ENCODE results near the gene BMPER. TPM values are rescaled to one million over a fixed set of nuclear protein-coding genes. Genes with fewer than 3 reads are reported as not detected.

The BMPER gene
- total RNA-seq, 5 donors from 2014 or later (not counting 1 experiment from before 2014, with no cell fraction given), result 0.20 to 0.47 TPM; not detected in 3

DNA sequence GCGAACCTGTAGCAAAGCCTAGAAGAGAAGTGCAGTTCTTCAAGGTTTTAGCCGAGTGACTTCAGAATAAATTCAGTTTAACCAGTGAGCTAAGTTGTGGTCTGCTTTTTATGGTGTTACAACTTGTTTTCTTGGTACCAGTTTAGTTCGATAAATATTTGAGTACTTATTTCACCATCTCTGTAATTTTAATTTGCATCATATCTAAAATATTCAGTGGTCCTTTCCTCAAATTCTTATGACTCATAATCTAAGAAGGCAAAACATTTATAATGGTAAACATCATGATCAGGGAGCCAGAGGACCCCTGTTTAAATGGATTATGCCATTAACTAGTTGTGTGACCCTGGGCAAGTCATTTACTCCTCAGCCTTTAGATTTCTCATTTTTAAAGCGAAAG is 4.1 kb upstream of the BMPER start:
- Histone ChIP-seq H3K9me3 (no peaks in the 10 kb centered on the region), H3K27ac (ENCODE audit: low read length) (no peak overlapping the region), H3K36me3 (ENCODE audit: control insufficient read depth in 2 of 2, extremely low read depth in 1 of 2, insufficient read depth in 1 of 2, low read length in 1 of 2) (no peaks in the 10 kb centered on the region), H3K4me1 (ENCODE audit: control insufficient read depth in 1 of 2, extremely low read depth in 1 of 2, insufficient read depth in 2 of 2, low read length in 2 of 2) (peaks cover 3 to 16% of the 10 kb centered on the region in 2 experiments), H3K27me3 (replicated peaks in 1 of 2; ENCODE audit: control insufficient read depth in 2 of 2, extremely low read depth in 1 of 2, insufficient read depth in 2 of 2, low read length in 1 of 2) (peaks cover 19 to 27% of the 10 kb centered on the region in 2 experiments), H3K4me3 (ENCODE audit: control insufficient read depth in 1 of 2, extremely low read depth in 1 of 2, low read length in 1 of 2) (no peak overlapping the region)
- Mint-ChIP-seq H3K27ac (no peak overlapping the region), H3K4me3 (no peak overlapping the region), H3K9me3 (no peaks in the 10 kb centered on the region), H3K27me3 (peaks cover 50 to 57% of the 10 kb centered on the region in 2 donors), H3K36me3 (no peaks in the 10 kb centered on the region), H3K4me1 (peaks cover 7 to 11% (median 9%) of the 10 kb centered on the region in 3 donors)
- CTCF ChIA-PET, result interaction anchor here in 1 of 2 donors (0.6 kb wide), 1 partner anchor 152 kb away, joined by 3 read pairs; no protein-coding TSS in a partner anchor
- no peak for DNase-seq
- 40% methylated on average over 1 of the region's 4 CpGs for WGBS (ENCODE audit: insufficient coverage)
- POLR2A ChIA-PET, result no interaction called here
- ATAC-seq (replicated peaks in 1 of 4), result no peak

DNA sequence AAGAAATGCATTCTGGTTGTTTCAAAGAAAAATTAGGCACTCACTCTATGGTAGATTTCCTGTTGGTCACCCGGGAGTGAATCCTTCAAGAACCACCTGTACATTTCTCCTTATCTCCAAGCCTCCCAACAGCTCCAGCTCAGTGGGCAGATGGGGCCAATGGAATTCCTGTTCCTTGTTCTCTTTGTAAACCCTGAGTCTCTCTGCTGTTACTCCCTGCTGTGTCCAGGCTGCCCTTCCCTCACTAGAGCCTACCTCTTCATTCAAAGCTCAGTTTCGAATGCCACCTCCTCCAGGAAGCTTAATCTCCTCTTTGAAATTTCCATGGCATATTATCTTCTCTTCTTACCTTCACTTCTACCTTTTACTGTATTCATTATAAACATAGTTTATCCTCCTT is 3.5 kb upstream of the BMPER start:
- 17% methylated on average over 1 of the region's 2 CpGs for WGBS (ENCODE audit: insufficient coverage)
- POLR2A ChIA-PET, result no interaction called here

DNA sequence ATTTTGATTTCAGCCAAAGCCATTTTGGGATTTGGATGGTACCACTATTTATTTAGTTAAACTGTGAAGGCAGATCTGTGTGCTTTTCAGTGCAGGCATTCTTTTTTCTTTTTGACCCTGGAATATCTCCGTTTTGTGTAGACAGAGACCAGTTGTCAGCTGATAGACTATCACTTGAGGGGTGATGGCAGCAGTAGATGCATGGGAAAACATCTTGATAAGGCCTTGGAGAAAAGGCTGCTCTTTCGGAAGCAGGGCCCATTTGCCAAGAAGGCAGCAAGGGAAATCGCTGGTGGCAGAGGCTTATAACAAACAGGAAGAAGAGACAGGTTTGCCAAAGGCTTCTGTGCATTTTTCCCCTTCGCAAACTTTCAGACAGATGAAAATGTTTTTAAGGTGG is 2.6 kb upstream of the BMPER start:
- Histone ChIP-seq H3K27ac (ENCODE audit: low read length) (no peak overlapping the region), H3K36me3 (ENCODE audit: control insufficient read depth in 2 of 2, extremely low read depth in 1 of 2, insufficient read depth in 1 of 2, low read length in 1 of 2) (no peaks in the 10 kb centered on the region), H3K9me3 (no peaks in the 10 kb centered on the region), H3K27me3 (replicated peaks in 1 of 2; ENCODE audit: control insufficient read depth in 2 of 2, extremely low read depth in 1 of 2, insufficient read depth in 2 of 2, low read length in 1 of 2) (peaks cover 26 to 27% of the 10 kb centered on the region in 2 experiments), H3K4me3 (ENCODE audit: control insufficient read depth in 1 of 2, extremely low read depth in 1 of 2, low read length in 1 of 2) (no peak overlapping the region), H3K4me1 (ENCODE audit: control insufficient read depth in 1 of 2, extremely low read depth in 1 of 2, insufficient read depth in 2 of 2, low read length in 2 of 2) (peaks cover 3 to 16% of the 10 kb centered on the region in 2 experiments)
- ATAC-seq (replicated peaks in 1 of 4) (no peak), DNase-seq (no peak)
- Mint-ChIP-seq H3K4me1 (peaks cover 7 to 12% (median 9%) of the 10 kb centered on the region in 3 donors), H3K27ac (peak overlapping the region in 1 of 2 donors; percentile 10), H3K4me3 (peak overlapping the region in 1 of 3 donors; percentile 10), H3K9me3 (no peaks in the 10 kb centered on the region), H3K27me3 (peaks cover 65 to 69% of the 10 kb centered on the region in 2 donors), H3K36me3 (no peaks in the 10 kb centered on the region)
- WGBS (ENCODE audit: insufficient coverage), result 93% methylated on average over 2 of the region's 4 CpGs
- CTCF ChIA-PET, result interaction anchor here in 1 of 2 donors (0.8 kb wide), 1 partner anchor 30 kb away, joined by 4 read pairs; no protein-coding TSS in a partner anchor
- POLR2A ChIA-PET, result no interaction called here

More for the DNA sequence above, 3.5 kb upstream of the BMPER start:
- no peak overlapping the region for H3K27ac ChIP-seq (ENCODE audit: low read length)
- no peaks in the 10 kb centered on the region for H3K9me3 ChIP-seq
- CTCF ChIA-PET, result interaction anchor here in 1 of 2 donors (0.6 kb wide), 1 partner anchor 153 kb away, joined by 3 read pairs; no protein-coding TSS in a partner anchor
- peaks cover 19 to 27% of the 10 kb centered on the region in 2 experiments for H3K27me3 ChIP-seq (replicated peaks in 1 of 2; ENCODE audit: control insufficient read depth in 2 of 2, extremely low read depth in 1 of 2, insufficient read depth in 2 of 2, low read length in 1 of 2)
- H3K27me3 Mint-ChIP-seq, result peaks cover 56 to 61% of the 10 kb centered on the region in 2 donors
- H3K4me3 Mint-ChIP-seq, result no peak overlapping the region
- H3K4me1 Mint-ChIP-seq, result peaks cover 7 to 12% (median 9%) of the 10 kb centered on the region in 3 donors
- no peak for ATAC-seq (replicated peaks in 1 of 4)
- H3K27ac Mint-ChIP-seq, result no peak overlapping the region
- H3K36me3 Mint-ChIP-seq, result no peaks in the 10 kb centered on the region
- H3K9me3 Mint-ChIP-seq, result no peaks in the 10 kb centered on the region
- no peak overlapping the region for H3K4me3 ChIP-seq (ENCODE audit: control insufficient read depth in 1 of 2, extremely low read depth in 1 of 2, low read length in 1 of 2)
- H3K4me1 ChIP-seq (ENCODE audit: control insufficient read depth in 1 of 2, extremely low read depth in 1 of 2, insufficient read depth in 2 of 2, low read length in 2 of 2), result peaks cover 3 to 16% of the 10 kb centered on the region in 2 experiments
- DNase-seq, result no peak
- H3K36me3 ChIP-seq (ENCODE audit: control insufficient read depth in 2 of 2, extremely low read depth in 1 of 2, insufficient read depth in 1 of 2, low read length in 1 of 2), result no peaks in the 10 kb centered on the region

DNA sequence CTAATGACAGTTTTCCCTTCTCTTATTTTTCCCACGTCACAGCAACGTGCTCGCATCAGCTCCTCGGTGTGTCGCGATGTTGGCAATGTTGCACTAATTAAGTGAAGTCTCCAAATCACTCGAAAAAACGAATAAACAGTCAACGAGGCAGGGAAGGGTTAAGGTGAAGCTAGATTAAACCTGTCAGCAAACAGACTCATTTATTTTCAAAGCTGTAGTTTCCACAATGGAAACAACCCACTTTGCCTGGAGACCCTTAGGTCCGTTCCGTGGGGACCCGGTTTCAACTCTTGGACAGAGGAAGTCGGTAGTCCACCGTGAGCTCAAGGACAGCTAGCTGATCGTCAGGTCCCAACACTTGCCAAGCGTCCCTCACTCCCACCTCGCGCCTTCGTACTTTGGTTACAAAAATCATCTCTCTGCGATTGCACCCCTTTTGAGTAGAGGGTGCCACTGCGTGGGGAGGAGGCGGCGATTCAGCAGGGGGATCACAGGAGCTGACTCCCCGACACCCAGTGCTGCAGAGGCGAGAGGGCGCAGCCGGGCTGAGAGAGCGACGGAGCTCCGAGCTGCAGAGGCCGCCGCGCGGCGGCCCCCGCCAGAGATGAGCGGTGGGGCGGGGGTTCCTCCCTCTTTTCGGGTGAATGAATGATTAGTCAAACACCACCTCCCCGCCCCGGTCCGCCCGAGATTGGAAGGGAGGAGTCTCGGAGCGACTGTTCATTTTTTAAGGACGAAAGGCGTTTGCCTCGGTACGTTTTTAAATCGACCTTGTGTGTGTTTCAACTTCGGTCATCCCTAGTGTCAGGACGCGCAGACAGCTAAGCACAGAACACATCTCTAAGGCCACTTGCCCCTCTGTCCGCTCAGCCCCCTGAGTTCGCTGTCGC is 1.3 kb upstream of the BMPER start:
- Histone ChIP-seq H3K27me3 (replicated peaks in 1 of 2; ENCODE audit: control insufficient read depth in 2 of 2, extremely low read depth in 1 of 2, insufficient read depth in 2 of 2, low read length in 1 of 2) (peaks cover 26 to 27% of the 10 kb centered on the region in 2 experiments), H3K4me3 (ENCODE audit: control insufficient read depth in 1 of 2, extremely low read depth in 1 of 2, low read length in 1 of 2) (peak overlapping the region; percentile 25 to 64), H3K36me3 (ENCODE audit: control insufficient read depth in 2 of 2, extremely low read depth in 1 of 2, insufficient read depth in 1 of 2, low read length in 1 of 2) (no peaks in the 10 kb centered on the region), H3K27ac (ENCODE audit: low read length) (no peak overlapping the region), H3K9me3 (no peaks in the 10 kb centered on the region), H3K4me1 (ENCODE audit: control insufficient read depth in 1 of 2, extremely low read depth in 1 of 2, insufficient read depth in 2 of 2, low read length in 2 of 2) (peaks cover 3 to 16% of the 10 kb centered on the region in 2 experiments)
- DNase-seq (no peak), ATAC-seq (replicated peaks in 1 of 4) (peak in 2 of 4 experiments; percentile 15 to 36)
- H3K9me3 Mint-ChIP-seq, result no peaks in the 10 kb centered on the region
- H3K27ac Mint-ChIP-seq, result no peak overlapping the region
- 3% methylated on average over 30 of the region's 56 CpGs for WGBS (ENCODE audit: insufficient coverage)
- H3K4me3 Mint-ChIP-seq, result peak overlapping the region; percentile 59 to 66 (median 64)
- no peaks in the 10 kb centered on the region for H3K36me3 Mint-ChIP-seq
- H3K4me1 Mint-ChIP-seq, result peaks cover 7 to 12% (median 9%) of the 10 kb centered on the region in 3 donors
- POLR2A ChIA-PET, result no interaction called here
- CTCF ChIA-PET, result interaction anchor here (0.6 to 0.7 kb wide), 2 partner anchors 92 to 661 kb away, joined by 3 to 4 read pairs; no protein-coding TSS in a partner anchor
- peaks cover 65 to 66% of the 10 kb centered on the region in 2 donors for H3K27me3 Mint-ChIP-seq

DNA sequence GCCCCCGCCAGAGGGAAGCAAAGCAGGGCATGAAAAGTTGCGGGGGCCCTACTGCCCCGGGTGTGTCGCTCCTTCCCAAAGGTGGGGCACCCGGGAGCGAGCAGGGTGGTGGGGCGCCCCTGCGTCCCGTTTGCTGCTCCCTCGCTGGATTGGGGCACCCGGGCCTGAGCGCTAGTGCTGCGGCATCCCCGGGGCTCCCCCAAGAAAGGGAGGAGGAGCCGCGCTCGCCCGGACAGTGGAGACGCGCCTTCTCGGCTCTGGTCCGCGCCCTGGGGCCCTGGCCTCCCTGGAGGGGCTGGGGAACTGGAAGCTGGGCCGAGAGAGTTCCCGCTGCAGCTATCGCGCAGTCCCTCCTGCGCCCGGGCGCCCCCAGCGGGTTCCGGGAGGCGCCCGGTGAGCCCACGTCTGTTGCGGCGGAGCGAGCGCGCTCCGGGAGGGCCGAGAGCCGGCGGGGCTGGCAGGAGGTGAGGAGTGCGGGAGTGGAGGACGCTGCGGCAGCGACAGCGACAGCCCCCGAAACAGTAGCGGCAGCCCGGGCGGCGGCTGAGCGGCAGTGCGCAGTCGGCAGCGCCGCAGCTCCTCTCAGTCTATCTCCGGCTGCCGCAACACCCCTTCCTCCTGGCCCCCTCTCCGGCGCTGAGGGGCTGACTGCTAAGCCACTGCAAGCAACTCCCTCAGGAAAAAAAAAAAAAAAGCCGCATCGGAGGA is 504 bp upstream of the BMPER start:
- POLR2A ChIA-PET, result no interaction called here
- no peaks in the 10 kb centered on the region for H3K36me3 ChIP-seq (ENCODE audit: control insufficient read depth in 2 of 2, extremely low read depth in 1 of 2, insufficient read depth in 1 of 2, low read length in 1 of 2)
- H3K27me3 Mint-ChIP-seq, result peaks cover 65 to 66% of the 10 kb centered on the region in 2 donors
- H3K27ac Mint-ChIP-seq, result no peak overlapping the region
- H3K36me3 Mint-ChIP-seq, result no peaks in the 10 kb centered on the region
- CTCF ChIA-PET, result interaction anchor here in 1 of 2 donors (1.3 kb wide), 1 partner anchor 28 kb away, joined by 3 read pairs; no protein-coding TSS in a partner anchor
- no peak overlapping the region for H3K27ac ChIP-seq (ENCODE audit: low read length)
- H3K4me3 ChIP-seq (ENCODE audit: control insufficient read depth in 1 of 2, extremely low read depth in 1 of 2, low read length in 1 of 2), result peak overlapping the region; percentile 25 to 64
- peak overlapping the region; percentile 21 to 66 (median 59) for H3K4me3 Mint-ChIP-seq
- H3K9me3 Mint-ChIP-seq, result no peaks in the 10 kb centered on the region
- DNase-seq (peak in 2 of 35 experiments; percentile 3 to 5), ATAC-seq (replicated peaks in 1 of 4) (peak in 2 of 4 experiments; percentile 45 to 47)
- peaks cover 7 to 12% (median 9%) of the 10 kb centered on the region in 3 donors for H3K4me1 Mint-ChIP-seq
- H3K4me1 ChIP-seq (ENCODE audit: control insufficient read depth in 1 of 2, extremely low read depth in 1 of 2, insufficient read depth in 2 of 2, low read length in 2 of 2), result peaks cover 3 to 16% of the 10 kb centered on the region in 2 experiments
- H3K27me3 ChIP-seq (replicated peaks in 1 of 2; ENCODE audit: control insufficient read depth in 2 of 2, extremely low read depth in 1 of 2, insufficient read depth in 2 of 2, low read length in 1 of 2), result peaks cover 26 to 27% of the 10 kb centered on the region in 2 experiments
- WGBS (ENCODE audit: insufficient coverage), result under 1% methylated on average over 54 of the region's 65 CpGs
- H3K9me3 ChIP-seq, result no peaks in the 10 kb centered on the region

DNA sequence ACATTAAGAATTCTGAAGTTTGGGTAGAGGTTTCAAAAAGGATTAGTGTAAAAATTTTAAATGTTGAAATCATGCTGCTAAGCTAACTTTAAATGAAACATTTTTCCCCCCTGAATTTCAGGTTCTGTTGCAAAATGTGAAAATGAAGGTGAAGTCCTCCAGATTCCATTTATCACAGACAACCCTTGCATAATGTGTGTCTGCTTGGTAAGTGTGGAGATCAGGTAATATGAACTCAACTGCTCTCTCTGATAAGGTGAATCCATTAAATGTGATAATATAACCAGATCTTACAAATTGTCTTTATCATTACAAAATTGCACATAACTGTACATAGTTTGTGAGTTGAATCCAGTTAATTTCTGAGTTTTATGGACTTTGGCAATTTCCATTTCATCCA is 1.4 kb downstream of the BMPER start:
- Histone ChIP-seq H3K36me3 (ENCODE audit: control insufficient read depth in 2 of 2, extremely low read depth in 1 of 2, insufficient read depth in 1 of 2, low read length in 1 of 2) (no peaks in the 10 kb centered on the region), H3K27me3 (replicated peaks in 1 of 2; ENCODE audit: control insufficient read depth in 2 of 2, extremely low read depth in 1 of 2, insufficient read depth in 2 of 2, low read length in 1 of 2) (peaks cover 21 to 27% of the 10 kb centered on the region in 2 experiments), H3K9me3 (no peaks in the 10 kb centered on the region), H3K4me1 (ENCODE audit: control insufficient read depth in 1 of 2, extremely low read depth in 1 of 2, insufficient read depth in 2 of 2, low read length in 2 of 2) (peaks cover 3 to 16% of the 10 kb centered on the region in 2 experiments), H3K27ac (ENCODE audit: low read length) (no peak overlapping the region), H3K4me3 (ENCODE audit: control insufficient read depth in 1 of 2, extremely low read depth in 1 of 2, low read length in 1 of 2) (no peak overlapping the region)
- Mint-ChIP-seq H3K27ac (no peak overlapping the region), H3K27me3 (peaks cover 57 to 58% of the 10 kb centered on the region in 2 donors), H3K4me1 (peaks cover 7 to 12% (median 9%) of the 10 kb centered on the region in 3 donors), H3K4me3 (peak overlapping the region in 1 of 3 donors; percentile 21), H3K9me3 (no peaks in the 10 kb centered on the region), H3K36me3 (no peaks in the 10 kb centered on the region)
- DNase-seq, result no peak
- no peak for ATAC-seq (replicated peaks in 1 of 4)
- CTCF ChIA-PET, result no interaction called here
- POLR2A ChIA-PET, result no interaction called here
